Fibroblast of pulmonary artery (primary cell): ENCODE data around the gene PRSS22.

Experiments
- DNase-seq: peaks from one replicate; pipeline ENCODE4 v3.0.0-alpha.2; 2010; ENCODE audit warnings: low read depth
- H3K4me3 ChIP-seq: replicated peaks from 2 replicates; pipeline ENCODE4 v1.5.1; 2011; ENCODE audit warnings: low read depth, mild to moderate bottlenecking, control low read depth, low read length, moderate library complexity
- TF ChIP-seq, protein P1 (sequence below): IDR thresholded peaks from 2 replicates; pipeline ENCODE4 v1.5.1; 2011; ENCODE audit warnings: mild to moderate bottlenecking, control low read depth, low read length, inconsistent platforms; ENCODE audit errors: missing control alignments

Gene PRSS22

GRCh38 chr16:2840914-2841313 is 17.1 kb downstream of the PRSS22 start:
- H3K4me3 ChIP-seq: no peak overlapping the region
- DNase-seq: no peak
- TF ChIP-seq, protein P1, sequence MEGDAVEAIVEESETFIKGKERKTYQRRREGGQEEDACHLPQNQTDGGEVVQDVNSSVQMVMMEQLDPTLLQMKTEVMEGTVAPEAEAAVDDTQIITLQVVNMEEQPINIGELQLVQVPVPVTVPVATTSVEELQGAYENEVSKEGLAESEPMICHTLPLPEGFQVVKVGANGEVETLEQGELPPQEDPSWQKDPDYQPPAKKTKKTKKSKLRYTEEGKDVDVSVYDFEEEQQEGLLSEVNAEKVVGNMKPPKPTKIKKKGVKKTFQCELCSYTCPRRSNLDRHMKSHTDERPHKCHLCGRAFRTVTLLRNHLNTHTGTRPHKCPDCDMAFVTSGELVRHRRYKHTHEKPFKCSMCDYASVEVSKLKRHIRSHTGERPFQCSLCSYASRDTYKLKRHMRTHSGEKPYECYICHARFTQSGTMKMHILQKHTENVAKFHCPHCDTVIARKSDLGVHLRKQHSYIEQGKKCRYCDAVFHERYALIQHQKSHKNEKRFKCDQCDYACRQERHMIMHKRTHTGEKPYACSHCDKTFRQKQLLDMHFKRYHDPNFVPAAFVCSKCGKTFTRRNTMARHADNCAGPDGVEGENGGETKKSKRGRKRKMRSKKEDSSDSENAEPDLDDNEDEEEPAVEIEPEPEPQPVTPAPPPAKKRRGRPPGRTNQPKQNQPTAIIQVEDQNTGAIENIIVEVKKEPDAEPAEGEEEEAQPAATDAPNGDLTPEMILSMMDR: no peak

GRCh38 chr16:2839650-2840450 is 18.1 kb downstream of the PRSS22 start:
- no peak for DNase-seq
- TF ChIP-seq, protein P1: no peak
- no peak overlapping the region for H3K4me3 ChIP-seq

DNA sequence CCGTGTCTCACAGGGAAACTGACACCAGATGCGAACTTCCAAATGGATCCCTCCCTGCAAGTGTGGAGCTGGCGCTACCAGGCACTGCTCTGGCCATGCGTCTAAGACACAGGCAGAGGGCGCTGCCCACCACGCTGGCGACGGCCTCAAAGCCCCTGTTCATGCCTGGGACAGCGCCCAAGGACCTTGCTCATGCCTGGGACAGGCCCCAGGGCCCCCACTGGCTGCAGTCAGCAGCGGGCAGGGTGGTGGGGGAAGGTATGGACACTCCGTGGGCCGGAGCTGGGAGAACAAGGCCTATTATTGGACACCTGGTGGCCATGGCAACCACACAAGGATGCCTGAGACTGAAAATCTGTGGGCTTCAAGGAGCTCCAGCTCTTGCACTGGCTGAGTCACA is 19.0 kb downstream of the PRSS22 start:
- TF ChIP-seq, protein P1: peak; percentile 92

GRCh38 chr16:2836646-2837508 is 21.1 kb downstream of the PRSS22 start:
- TF ChIP-seq, protein P1: no peak
- H3K4me3 ChIP-seq: no peak overlapping the region
- DNase-seq: no peak

More for the DNA sequence above, 19.0 kb downstream of the PRSS22 start:
- H3K4me3 ChIP-seq: no peak overlapping the region
- peak; percentile 84 for DNase-seq

GRCh38 chr16:2835638-2836493 is 22.1 kb downstream of the PRSS22 start:
- DNase-seq: peak; percentile 90
- TF ChIP-seq, protein P1: no peak
- no peak overlapping the region for H3K4me3 ChIP-seq

GRCh38 chr16:2834968-2835367 is 23.0 kb downstream of the PRSS22 start:
- H3K4me3 ChIP-seq: no peak overlapping the region
- DNase-seq: no peak
- TF ChIP-seq, protein P1: no peak
